NB4 (cell line): ENCODE results near the gene MEIOB.

Experiments used
- CTCF ChIP-seq: IDR thresholded peaks from one replicate; pipeline ENCODE4 v1.5.1; 2012; ENCODE audit warnings: low read depth, low read length
- MAX ChIP-seq: IDR thresholded peaks from 2 replicates; pipeline ENCODE4 v1.6.1; 2011; ENCODE audit warnings: low read depth, low read length
- MYC ChIP-seq: IDR thresholded peaks from 2 replicates; pipeline ENCODE4 v1.6.1; 2011; ENCODE audit warnings: low read depth, low read length
- POLR2A ChIP-seq: IDR thresholded peaks from 2 replicates; pipeline ENCODE4 v1.6.1; 2011; ENCODE audit warnings: mild to moderate bottlenecking; ENCODE audit not compliant: insufficient read length; ENCODE audit errors: extremely low read depth

- TF ChIP-seq CTCF: no peak
- no peak for TF ChIP-seq MYC
- TF ChIP-seq POLR2A: no peak
- no peak for TF ChIP-seq MAX
Observed at GRCh38 chr16:1817276-1817589, 54.7 kb downstream of the MEIOB start.
